Keratinocyte (primary cell): Measurements from ENCODE around the gene SELENOO. TPM values are rescaled to one million over a fixed set of nuclear protein-coding genes. Genes with fewer than 3 reads are reported as not detected.

Experiments used
- DNase-seq: peaks from one replicate; pipeline ENCODE4 v3.0.0-alpha.2; 2011; ENCODE audit warnings: low read depth, missing footprints, low spot score
- FAIRE-seq: peaks from 2 replicates; lab custom pipeline; 2011; peaks lifted over from hg19 to GRCh38; lab: Jason Lieb, UNC
- H2AFZ ChIP-seq: 2 replicates; pipeline ENCODE4 v1.6.0; 2012; ENCODE audit warnings: low read length, control low read depth, inconsistent platforms; ENCODE audit not compliant: control insufficient read depth
- H3K27ac ChIP-seq: 2 replicates; pipeline ENCODE4 v1.5.1; 2011; ENCODE audit warnings: low read length; ENCODE audit not compliant: control insufficient read depth, insufficient read depth
- H3K27me3 ChIP-seq: 3 replicates; pipeline ENCODE4 v1.6.0; 2011; ENCODE audit warnings: low read length; ENCODE audit not compliant: control insufficient read depth, insufficient read depth; ENCODE audit errors: extremely low read depth
- H3K36me3 ChIP-seq, 2 experiments: 2 replicates in 1 of 2; 3 replicates in 1 of 2; pipeline ENCODE4 v1.5.1; 2011; ENCODE audit warnings: low read length in 2 of 2, mild to moderate bottlenecking in 1 of 2; ENCODE audit not compliant: control insufficient read depth in 2 of 2, insufficient read depth in 2 of 2; ENCODE audit errors: extremely low read depth in 1 of 2
- H3K4me1 ChIP-seq: 3 replicates; pipeline ENCODE4 v1.5.1; 2011; ENCODE audit warnings: low read length; ENCODE audit not compliant: control insufficient read depth, insufficient read depth; ENCODE audit errors: extremely low read depth
- H3K4me2 ChIP-seq: 3 replicates; pipeline ENCODE4 v1.6.0; 2011; ENCODE audit warnings: low read depth, low read length; ENCODE audit not compliant: control insufficient read depth, insufficient read depth; ENCODE audit errors: extremely low read depth
- H3K4me3 ChIP-seq, 3 experiments: fragments of 200-600 bp in 1 of 3; sonication (generic) in 1 of 3; 2 replicates in 2 of 3; 3 replicates in 1 of 3; pipeline ENCODE4 v1.5.1; 2011 to 2016; ENCODE audit warnings: low read length in 3 of 3, mild to moderate bottlenecking in 3 of 3, control low read depth in 2 of 3, inconsistent platforms in 1 of 3, low read depth in 1 of 3, mixed read lengths in 1 of 3, mixed run types in 1 of 3, moderate library complexity in 1 of 3; ENCODE audit not compliant: control insufficient read depth in 2 of 3, insufficient read depth in 2 of 3; ENCODE audit errors: extremely low read depth in 1 of 3
- H3K79me2 ChIP-seq: 2 replicates; pipeline ENCODE4 v1.6.0; 2012; ENCODE audit warnings: low read length; ENCODE audit not compliant: control insufficient read depth, insufficient read depth
- H3K9ac ChIP-seq: 3 replicates; pipeline ENCODE4 v1.6.0; 2011; ENCODE audit warnings: low read length; ENCODE audit not compliant: control insufficient read depth, insufficient read depth; ENCODE audit errors: extremely low read depth
- H3K9me1 ChIP-seq: 3 replicates; pipeline ENCODE4 v1.6.0; 2011; ENCODE audit warnings: low read length; ENCODE audit not compliant: control insufficient read depth, insufficient read depth; ENCODE audit errors: extremely low read depth
- H3K9me3 ChIP-seq: 2 replicates; pipeline ENCODE4 v1.5.1; 2012; ENCODE audit warnings: low read depth, low read length; ENCODE audit not compliant: control insufficient read depth
- H4K20me1 ChIP-seq: 3 replicates; pipeline ENCODE4 v1.6.0; 2011; ENCODE audit warnings: low read length; ENCODE audit not compliant: control insufficient read depth, insufficient read depth; ENCODE audit errors: extremely low read depth
- CTCF ChIP-seq, 3 experiments: IDR thresholded peaks in 1 of 3; conservative IDR thresholded peaks in 1 of 3; optimal IDR thresholded peaks in 1 of 3; 2 replicates in 2 of 3; 3 replicates in 1 of 3; pipeline versions ENCODE3 to v1.5.1; 2011; ENCODE audit warnings: low read length in 3 of 3, mild to moderate bottlenecking in 3 of 3, moderate library complexity in 2 of 3, control low read depth in 1 of 3, inconsistent platforms in 1 of 3; ENCODE audit not compliant: insufficient read depth in 2 of 3; ENCODE audit errors: extremely low read depth in 1 of 3
- EZH2 ChIP-seq: IDR thresholded peaks from one replicate; pipeline ENCODE4 v1.6.1; 2012; ENCODE audit warnings: inconsistent platforms, mild to moderate bottlenecking, low read length, moderate library complexity
- dilution Hi-C: fragments of 300-500 bp; cut with MboI; formaldehyde crosslinking; loops from one replicate; pipeline ENCODE4 v1.7.0; 2020; ENCODE audit warnings: low sequenced_read_pairs; ENCODE audit not compliant: extremely low pct_ligation_motif_present
- polyA plus RNA-seq, 5 experiments: library from polyadenylated mRNA; depleted of rRNA in 3 of 5; stranded (reverse) in 3 of 5; stranded (forward) in 1 of 5; unstranded in 1 of 5; fragments of >200 nt; gene quantifications; 1 replicate in 1 of 5; 2 replicates in 3 of 5; 3 replicates in 1 of 5; pipeline versions ENCODE4 v1.2.1 to v1.2.3, GENCODE V29; 2011 to 2012; ENCODE audit warnings: missing spikeins in 2 of 5, low read depth in 1 of 5, low replicate concordance in 1 of 5

SELENOO gene
- polyA plus RNA-seq, 1 donor (not counting 4 experiments of a cell fraction or from before 2014, with no cell fraction given), result 14.4 TPM

GRCh38 chr22:50232481-50233151 is 31.8 kb downstream of the SELENOO start:
- Histone ChIP-seq H3K27me3 (no peaks in the 10 kb centered on the region), H3K36me3 (peaks cover 3 to 10% of the 10 kb centered on the region in 2 experiments), H2AFZ (no peak overlapping the region), H3K4me3 (no peak overlapping the region), H3K79me2 (peaks cover 32% of the 10 kb centered on the region), H3K9ac (no peak overlapping the region), H3K9me3 (peaks cover 2% of the 10 kb centered on the region), H3K4me1 (no peaks in the 10 kb centered on the region), H4K20me1 (peaks cover 8% of the 10 kb centered on the region), H3K27ac (no peak overlapping the region), H3K9me1 (no peaks in the 10 kb centered on the region), H3K4me2 (no peak overlapping the region)
- no peak for DNase-seq
- dilution Hi-C loops, result no loop called here
- FAIRE-seq, result no peak
- TF ChIP-seq CTCF (optimal IDR thresholded peaks at IDR 0.05 in 1 of 3, IDR thresholded peaks at IDR 0.05 in 1 of 3, conservative IDR thresholded peaks at IDR 0.05 in 1 of 3; ENCODE audit: extremely low read depth in 1 of 3, insufficient read depth in 2 of 3, low read length in 3 of 3), result no peak
- TF ChIP-seq EZH2, result no peak

GRCh38 chr22:50233223-50233622 is 32.4 kb downstream of the SELENOO start:
- no peak overlapping the region for H3K4me2 ChIP-seq
- H3K4me1 ChIP-seq, result no peaks in the 10 kb centered on the region
- H3K27me3 ChIP-seq, result no peaks in the 10 kb centered on the region
- dilution Hi-C loops, result no loop called here
- no peak for FAIRE-seq
- peaks cover 2% of the 10 kb centered on the region for H3K9me3 ChIP-seq
- no peak overlapping the region for H3K27ac ChIP-seq
- H3K79me2 ChIP-seq, result peaks cover 33% of the 10 kb centered on the region
- no peak for DNase-seq
- no peak overlapping the region for H3K9ac ChIP-seq
- no peak overlapping the region for H3K4me3 ChIP-seq
- H3K9me1 ChIP-seq, result no peaks in the 10 kb centered on the region
- H3K36me3 ChIP-seq, result peaks cover 3 to 10% of the 10 kb centered on the region in 2 experiments
- H2AFZ ChIP-seq, result no peak overlapping the region
- TF ChIP-seq EZH2 (no peak), CTCF (optimal IDR thresholded peaks at IDR 0.05 in 1 of 3, IDR thresholded peaks at IDR 0.05 in 1 of 3, conservative IDR thresholded peaks at IDR 0.05 in 1 of 3; ENCODE audit: extremely low read depth in 1 of 3, insufficient read depth in 2 of 3, low read length in 3 of 3) (no peak)
- peaks cover 8% of the 10 kb centered on the region for H4K20me1 ChIP-seq
